DMS153 (cell line): ENCODE data around the gene PEDS1.
"Not testable (repeated sequence)": the region's sequence is repeated elsewhere in the genome, so short reads cannot be mapped to it uniquely, and the experiment has no call there.

ENCODE experiments used
- DNase-seq: peaks from one replicate; lab custom pipeline; 2025; lab: John Stamatoyannopoulos, UW

PEDS1 gene

DNA sequence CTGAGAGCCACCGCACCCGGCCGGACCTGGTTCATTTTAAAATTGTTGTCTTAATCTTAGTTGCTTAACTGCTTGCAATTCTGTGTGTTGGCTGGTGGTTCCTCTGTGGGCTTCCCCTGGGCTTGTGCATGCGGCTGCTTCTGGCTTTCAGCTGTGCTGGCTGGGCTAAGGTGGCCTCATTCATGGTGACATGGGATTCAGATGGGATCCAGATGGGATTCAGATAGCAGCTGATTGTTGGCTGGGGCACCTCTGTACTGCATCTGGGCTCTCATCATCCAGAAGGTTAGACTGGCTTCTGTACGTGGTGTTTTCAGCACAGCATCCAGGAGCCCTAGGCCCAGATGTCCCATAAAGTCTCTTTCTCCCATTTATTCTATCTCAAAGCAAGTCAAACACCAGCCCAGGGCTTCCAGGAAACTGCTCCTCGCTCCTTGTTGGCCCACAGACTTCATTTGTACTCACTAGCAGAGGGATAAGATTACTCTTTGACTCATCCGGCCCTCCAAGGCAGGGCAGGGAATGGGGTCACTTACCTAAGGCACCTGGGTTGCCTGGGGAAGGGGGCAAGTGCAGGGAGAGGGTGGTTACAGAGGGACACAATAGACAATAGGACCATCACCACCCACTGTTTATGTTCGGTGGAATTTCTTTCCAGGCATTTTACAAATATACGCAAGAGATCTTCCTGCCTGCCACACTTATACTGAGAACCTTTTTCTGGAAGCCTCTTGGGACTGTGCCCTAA is 10.2 kb upstream of the PEDS1 start:
- no peak for DNase-seq

- DNase-seq = not testable (repeated sequence)
Observed at GRCh38 chr20:50161494-50161893, 8.0 kb upstream of the PEDS1 start.

- no peak for DNase-seq
Observed at GRCh38 chr20:50153153-50153499, 397 bp downstream of the PEDS1 start.

DNA sequence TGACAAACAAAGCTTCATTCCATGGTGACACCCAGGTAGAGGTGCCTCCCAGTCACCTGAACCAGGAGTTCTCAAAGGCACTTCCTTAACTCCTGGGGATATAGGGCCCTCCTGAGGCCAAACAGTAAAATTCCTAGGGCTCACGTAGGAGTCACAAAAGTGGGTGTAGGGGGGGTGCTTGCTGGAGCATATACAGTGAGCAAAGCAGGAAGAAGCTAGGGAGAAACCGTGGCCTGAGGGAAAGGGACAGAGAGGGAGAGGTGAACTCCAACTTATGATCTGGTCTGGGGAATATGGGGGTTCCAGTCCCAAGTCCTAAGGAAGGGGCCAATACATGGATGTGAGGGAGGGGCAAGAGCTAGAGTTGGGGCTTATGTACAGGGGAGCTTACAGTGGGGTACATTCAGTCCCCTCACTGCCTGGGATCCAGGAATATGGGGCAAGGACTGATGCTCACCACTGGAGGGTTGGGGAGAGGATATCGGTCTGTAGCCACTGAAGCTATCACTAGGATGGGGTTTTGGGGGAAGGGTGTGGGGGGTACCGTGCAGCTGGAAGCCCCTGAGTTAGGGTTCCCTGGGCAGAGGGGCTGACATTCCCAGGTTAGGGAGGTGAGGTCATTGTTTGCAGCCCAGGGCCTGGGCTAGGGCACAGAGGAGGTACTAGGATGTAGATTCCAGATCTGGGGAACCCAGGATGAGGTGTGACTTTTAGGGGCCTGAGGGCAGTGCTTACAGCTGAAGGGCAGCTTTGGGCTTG is 950 bp downstream of the PEDS1 start:
- no peak for DNase-seq

DNA sequence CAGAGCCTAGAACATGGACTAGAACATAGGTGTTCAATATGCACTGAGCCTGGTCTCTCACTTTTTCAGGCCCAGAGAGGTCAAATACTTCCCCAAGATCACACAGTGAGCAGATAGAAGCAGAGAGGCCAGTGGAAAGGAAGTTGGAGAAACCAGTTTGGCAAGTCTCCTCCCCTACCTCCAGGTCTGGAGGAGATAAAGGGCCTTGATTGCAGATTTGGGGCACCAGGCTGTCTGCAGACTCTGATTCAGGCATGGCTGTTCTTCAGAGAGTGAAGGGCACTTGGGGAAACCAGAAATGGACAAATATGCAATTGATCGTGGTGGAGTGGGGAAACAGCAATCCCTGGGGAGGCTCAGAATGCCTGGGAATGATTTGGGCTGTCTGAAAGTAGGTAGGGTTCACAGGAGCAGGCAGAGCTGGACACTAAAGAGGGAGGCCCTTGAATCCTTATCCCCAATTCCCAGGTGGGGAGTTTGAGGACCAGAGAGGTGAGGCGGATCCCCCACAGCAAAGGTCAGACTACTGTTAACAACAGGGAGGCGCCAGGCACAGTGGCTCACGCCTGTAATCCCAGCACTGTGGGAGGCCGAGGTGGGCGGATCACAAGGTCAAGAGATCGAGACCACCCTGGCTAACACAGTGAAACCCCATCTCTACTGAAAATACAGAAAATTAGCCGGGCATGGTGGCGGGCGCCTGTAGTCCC is 2.3 kb downstream of the PEDS1 start:
- DNase-seq = peak; percentile 7

- no peak for DNase-seq
Observed at GRCh38 chr20:50149481-50150254, 3.9 kb downstream of the PEDS1 start.

DNA sequence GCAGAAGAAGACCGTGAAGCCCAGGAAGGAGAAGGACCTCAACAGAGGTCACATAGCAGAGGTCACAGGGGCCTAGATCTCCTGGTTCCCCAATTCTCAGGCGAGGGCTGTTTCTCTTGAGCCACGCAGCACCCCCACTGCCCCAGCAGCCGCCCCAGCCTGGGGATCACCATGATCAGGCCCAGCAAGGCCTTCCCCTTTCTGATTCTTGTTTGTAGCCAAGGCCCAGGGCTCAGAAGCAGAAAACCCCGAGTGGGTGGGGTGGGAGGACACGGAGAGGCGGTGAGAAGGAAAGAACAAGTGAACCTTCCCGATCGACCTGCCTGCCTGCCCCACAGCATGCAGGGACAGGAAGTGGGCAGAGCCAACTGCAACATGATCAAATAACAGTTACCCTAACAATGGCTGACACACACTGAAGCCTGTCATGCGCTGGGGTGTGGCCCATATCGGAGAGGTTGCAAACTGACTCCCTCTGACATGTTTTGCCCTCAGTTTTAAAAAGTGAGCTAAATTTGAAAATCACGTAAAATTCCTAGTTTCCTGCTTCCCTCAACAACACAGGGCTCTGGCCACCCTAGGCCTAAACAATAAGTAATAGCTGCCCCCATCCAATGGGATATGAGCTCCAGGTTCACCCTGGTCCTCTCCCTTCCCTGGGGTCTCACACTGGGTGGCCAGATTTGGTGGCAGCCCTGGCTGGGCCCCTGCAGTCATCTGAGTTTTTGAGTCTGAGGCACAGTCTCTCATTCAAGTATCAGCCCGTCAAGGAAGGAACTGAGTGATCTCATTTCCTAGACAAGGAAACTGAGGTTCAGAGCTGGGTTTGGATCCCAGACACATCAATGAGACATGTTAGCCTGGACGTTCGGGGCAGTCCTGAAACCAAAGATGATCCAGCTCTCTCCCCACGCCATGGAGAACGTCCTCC is 6.5 kb downstream of the PEDS1 start:
- peak; percentile 44 for DNase-seq

DNA sequence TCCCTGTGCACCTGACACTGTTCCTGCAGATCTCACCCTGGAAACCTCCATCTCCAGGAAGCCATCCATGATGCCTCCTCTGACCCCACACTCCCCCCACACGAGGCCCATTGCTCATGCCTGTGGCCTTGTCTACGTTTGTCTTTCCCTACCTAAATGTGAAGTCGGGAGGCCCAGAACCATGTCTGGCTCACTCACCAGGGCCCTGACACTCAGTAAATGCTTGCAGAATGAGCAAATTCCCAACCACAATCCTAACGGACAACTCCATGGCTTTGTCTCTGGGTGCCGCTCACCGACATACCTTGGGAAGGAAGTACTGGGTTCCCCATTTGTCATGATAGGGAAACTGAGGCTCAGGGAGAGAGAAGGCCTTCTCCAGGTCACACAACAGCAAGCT is 7.3 kb downstream of the PEDS1 start:
- DNase-seq = no peak

DNA sequence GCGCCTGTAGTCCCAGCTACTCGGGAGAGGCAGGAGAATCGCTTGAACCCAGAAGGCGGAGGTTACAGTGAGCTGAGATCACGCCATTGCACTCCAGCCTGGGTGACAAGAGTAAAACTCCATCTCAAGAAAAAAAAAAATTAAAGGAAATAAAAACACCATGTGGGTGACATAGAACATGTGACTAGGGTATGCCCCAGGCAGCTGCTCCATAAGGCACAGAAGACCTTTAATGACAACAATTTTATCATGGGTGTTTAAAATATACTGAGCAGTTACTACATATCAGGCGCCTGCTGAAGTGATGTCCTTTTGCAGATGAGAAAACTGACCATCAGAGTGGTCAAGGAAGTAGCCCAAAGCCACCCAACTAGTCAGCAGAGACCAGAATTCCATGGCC is 8.0 kb downstream of the PEDS1 start:
- DNase-seq = no peak

- no peak for DNase-seq
Observed at GRCh38 chr20:50144362-50144761, 9.2 kb downstream of the PEDS1 start.

DNA sequence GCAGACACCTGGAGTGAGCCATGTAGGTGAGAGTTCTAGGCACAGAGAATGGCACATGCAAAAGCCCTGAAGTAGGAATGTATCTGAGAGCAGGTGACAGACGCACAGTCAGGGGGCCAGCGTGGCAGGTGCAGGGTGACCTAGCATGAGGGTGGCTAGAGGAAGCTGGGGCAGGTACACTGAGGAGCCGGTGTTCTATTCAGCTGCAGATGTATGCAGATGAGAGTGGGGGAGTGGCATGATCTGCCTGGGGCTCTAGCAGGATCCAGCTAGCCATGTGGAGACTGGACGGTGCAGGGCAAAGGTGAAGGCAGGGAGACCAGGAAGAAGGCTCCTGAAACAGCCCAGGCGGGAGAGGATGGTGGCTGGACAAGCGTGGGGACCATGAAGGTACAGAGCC is 10.7 kb downstream of the PEDS1 start:
- no peak for DNase-seq

DNA sequence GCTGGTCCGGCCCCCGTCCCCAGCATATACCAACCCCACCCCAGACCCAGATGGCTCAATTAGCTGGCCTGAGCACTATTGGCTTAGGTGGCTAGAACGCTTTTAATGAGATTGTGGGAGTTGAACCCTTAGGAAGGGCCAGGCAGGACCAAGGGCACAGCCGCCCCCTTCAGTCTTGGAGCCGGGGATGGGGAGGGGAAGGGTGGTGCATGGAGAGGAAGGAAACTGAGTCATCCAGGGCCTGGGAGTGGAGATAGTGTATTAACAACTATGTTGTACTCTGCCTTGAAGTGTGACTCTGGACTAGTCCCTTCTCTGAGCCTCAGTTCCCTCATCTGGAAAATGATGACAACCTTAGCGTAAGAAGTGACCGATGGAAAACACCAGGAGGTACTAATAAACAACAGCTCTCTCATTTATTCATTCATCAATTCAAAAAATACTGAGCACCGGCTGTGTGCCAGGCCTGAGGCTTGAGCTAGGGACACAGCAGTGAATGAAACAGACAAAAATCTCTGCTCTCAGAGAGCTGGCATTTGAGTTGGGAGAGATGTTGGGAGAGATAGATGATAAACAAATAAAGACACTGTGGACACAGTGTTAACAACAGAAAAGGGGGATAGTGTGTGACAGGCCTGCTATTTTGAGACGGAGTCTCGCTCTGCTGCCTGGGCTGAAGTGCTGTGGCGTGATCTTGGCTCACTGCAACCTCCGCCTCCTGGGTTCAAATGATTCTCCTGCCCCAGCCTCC is 11.5 kb downstream of the PEDS1 start:
- no peak for DNase-seq

GRCh38 chr20:50141018-50141675 is 12.4 kb downstream of the PEDS1 start:
- DNase-seq = no peak

DNA sequence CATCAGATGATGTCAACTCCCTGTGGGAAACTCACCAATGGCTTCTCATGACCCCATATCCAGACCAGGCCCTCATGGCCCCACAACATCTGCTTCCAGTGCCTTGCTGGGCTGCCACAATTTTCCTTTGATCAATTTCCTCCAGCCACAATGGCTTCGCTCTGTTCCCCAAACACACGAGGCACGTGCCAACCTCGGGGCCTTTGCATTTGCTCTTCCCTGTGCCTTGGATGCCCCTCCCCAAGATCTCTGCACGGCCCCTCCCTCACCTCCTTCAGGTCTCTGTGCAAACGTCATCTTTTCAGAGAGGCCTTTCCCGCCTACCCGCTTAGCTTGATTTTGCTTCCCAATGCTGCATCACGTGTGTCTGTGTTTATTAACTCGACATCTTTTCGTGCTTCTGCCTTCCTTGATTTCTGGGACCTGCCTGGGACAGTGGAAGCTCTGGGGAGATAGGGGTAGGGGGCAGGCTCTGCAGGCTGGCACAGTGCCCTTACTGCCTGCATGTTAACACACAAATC is 13.1 kb downstream of the PEDS1 start:
- no peak for DNase-seq

DNA sequence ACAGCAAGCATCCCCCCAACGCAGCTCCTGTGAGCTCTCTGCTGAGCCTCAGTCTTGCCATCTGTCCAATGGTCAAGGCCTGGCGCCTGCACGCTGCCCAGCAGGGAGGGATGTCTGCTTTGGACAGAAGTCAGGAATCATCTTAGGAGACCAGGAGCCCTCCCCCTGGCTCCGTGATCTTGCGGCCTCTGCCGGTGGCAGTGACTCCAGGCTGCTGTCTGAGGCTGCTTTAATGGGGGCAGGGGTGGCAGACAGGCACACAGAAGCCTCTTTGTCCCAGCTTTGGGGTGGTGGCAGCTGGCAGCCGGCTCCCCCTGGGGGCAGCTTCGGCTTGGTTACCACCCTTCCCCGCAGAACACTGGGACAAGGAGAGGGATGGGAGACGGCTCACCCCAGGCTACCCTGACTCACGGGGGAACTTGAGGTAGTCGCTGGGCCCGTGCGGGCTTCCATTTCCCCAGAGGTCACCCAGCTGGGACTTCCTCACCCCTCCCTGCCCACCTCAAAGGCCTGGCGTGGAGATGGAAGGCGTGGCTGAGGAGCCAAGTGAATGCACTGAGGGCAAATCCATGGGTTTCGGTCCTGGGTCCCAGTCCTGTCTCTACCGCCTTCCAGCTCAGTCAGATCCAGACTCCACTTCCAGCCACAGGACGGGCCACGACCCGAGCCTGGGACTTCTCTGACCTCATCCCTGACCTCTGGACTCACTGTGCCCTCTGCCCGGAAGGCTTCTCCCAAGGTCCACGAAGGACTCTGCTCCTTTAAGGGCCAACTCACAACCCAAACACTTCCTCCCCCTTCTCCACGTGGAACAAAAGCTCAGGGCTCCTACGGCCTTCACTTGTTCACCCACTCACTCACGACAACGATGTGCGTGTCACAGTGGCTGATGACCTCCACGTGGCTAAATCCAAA is 14.8 kb downstream of the PEDS1 start:
- DNase-seq = no peak

DNA sequence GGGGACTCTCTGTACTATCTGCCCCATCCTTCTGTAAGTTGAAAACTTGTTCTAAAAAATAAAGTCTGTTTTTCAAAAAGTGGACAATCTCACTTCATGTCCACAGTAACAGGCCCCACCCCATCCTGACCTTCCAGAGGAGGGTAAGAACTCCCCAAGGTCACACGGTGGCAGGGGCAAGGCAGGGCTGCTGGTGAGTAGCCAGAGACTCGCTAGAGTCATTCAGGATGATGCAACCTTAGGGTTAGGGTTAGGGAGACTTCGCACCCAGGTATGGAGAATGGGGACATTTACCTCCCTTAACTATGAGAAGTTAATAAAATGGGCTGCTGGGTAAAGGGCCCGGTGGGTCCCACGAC is 15.4 kb downstream of the PEDS1 start:
- DNase-seq = no peak

- peak; percentile 16 for DNase-seq
Observed at GRCh38 chr20:50137702-50138101, 15.8 kb downstream of the PEDS1 start.

DNA sequence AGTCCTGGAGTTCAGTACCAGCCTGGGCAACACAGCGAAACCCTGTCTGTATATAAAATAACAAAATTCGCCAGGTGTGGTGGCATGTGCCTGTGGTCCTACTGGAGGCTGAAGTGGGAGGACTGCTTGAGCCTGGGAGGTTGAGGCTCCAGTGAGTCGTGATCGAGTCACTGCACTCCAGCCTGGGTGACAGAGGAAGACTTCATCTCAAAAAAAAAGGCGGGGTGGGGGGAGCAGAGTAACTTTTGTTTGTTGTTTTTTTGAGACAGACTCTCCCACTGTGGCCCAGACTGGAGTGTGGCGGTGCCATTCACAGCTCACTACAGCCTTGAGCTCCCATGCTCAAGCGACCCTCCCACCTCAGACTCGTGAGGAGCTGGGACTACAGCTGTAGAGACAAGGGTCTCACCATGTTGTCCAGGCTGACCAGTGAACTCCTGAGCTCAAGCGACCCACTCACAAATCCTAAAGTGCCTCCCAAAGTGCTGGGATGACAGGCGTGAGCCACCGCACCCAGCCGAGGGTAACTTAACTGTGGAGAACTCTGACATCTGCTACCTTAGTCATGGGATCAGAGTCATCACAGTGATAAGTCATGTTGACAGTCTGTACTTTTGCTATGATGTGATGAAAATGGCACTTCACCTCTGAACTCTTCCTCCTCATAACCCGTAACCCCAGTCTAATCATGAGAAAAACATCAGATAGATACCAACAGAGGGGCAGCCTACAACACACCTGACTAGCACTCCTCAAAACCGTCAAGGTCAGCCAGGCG is 16.5 kb downstream of the PEDS1 start:
- no peak for DNase-seq
